ENCODE results near the gene NAV3.
"Not testable (repeated sequence)": the region's sequence is repeated elsewhere in the genome, so short reads cannot be mapped to it uniquely, and the experiment has no call there.

The NAV3 gene

DNA sequence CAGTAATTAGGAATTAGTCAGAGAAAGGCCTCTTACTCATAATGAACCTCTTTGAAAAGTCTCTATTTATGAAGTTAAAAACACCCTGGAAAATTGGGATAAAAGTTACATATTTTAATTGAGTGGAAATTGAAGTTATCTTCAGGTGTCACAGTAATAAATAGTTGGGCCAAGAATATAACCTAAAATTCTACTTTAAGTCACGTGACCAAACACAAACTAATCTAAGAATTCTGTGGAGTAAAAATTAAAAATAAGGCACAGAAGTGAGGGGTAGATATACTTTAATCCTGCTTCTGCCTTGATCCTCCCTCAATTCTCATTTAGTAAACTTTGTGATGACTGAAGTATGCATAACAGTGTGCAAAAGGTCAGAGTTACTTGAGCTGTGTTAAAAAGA, 226.4 kb downstream of the NAV3 start:
- no peak for DNase-seq

DNA sequence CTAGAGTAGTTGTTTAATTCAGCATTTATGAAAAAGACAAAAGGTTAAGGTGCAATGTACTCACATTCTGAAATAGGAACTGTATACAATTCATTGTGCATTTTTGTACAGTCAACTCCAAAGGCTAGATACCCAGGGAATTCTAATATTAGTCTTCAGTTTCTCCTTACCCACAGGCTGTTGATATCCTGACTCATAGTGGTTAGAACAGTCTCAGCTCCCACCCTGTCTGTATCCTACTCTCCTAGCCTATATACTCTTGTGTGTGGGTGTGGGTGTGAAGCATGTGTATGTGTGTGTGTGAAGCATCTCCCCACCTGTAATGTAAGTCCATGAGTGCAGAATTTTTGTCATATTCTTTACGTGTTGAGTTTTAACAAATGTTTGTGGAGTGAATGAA, 229.5 kb downstream of the NAV3 start:
- DNase-seq = no peak

DNA sequence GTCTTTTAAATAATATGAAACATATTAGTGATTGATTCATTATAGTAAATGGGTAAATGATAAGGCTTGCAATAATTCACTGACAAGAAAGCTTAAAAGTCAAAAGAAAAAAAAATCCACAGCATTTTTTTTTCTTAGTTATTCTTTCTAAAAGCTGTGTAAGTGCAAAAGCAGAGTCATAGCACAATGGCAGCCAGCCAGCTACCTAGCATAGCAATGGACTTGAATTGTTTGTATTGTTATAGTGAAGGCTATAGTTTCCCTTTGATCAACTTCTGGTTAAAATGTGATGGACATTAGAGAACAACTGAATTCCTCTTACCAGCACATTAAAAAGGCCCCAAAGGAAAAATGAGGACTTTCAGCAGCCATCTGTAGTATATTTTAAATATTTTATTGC, 232.1 kb downstream of the NAV3 start:
- DNase-seq = no peak

DNA sequence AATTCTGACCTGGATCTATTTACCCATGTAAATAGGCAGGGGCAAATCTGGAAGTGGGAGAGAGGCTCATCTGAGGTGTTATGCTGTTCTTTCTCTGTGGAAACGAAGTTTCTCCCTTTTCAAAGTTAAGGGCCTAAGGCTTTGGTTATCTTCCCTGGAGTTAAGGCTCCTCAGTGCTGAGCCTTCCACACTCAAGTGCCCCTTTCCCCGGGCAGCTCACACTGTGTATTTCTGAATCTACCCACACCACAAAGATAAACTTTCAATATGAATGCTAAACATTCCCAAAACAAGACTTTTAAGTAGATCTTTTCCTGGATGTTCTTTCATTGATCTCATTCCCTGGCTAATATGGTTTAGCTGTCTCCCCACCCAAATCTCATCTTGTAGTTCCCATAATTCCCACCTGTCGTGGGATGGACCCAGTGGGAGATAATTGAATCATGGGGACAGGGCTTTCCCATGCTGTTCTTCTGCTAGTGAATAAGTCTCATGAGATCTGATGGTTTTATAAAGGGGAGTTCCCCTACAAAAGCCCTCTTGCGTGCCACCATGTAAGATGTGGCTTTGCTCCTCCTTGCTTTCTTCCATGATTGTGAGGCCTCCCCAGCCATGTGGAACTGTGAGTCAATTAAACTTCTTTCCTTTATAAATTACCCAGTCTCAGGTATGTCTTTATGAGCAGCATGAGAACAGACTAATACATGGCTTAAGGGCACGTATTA, 251.1 kb downstream of the NAV3 start:
- DNase-seq = no peak

DNA sequence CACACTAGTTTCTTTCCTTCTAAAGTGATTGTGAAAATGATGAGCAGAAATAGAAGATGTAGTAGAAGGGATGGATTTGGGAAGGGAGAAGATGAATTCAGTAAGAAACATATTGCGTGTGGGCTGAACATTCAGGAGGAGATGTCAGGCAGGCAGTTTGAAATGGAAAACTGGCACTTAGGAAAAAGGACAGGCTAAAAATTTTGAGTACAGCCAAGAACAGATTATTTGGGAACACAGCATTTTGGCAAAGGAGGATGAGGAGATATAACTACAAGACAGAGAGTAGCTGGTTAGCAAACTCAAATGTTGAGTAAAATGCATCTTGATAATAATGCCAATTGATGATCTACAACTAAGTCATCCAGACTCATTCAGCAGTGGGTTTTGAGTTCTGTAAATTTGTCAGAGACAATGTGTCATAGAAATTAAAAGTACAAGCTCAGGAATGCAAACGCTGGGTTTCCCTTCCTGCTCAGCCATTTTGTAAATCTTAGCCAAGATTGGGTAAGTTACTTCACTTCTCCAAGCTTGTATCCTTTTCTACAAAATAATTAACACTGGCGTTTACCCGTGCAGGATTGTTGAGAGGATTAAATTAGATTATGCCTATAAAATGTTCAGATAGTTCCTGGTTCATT, 255.0 kb downstream of the NAV3 start:
- DNase-seq = no peak

DNA sequence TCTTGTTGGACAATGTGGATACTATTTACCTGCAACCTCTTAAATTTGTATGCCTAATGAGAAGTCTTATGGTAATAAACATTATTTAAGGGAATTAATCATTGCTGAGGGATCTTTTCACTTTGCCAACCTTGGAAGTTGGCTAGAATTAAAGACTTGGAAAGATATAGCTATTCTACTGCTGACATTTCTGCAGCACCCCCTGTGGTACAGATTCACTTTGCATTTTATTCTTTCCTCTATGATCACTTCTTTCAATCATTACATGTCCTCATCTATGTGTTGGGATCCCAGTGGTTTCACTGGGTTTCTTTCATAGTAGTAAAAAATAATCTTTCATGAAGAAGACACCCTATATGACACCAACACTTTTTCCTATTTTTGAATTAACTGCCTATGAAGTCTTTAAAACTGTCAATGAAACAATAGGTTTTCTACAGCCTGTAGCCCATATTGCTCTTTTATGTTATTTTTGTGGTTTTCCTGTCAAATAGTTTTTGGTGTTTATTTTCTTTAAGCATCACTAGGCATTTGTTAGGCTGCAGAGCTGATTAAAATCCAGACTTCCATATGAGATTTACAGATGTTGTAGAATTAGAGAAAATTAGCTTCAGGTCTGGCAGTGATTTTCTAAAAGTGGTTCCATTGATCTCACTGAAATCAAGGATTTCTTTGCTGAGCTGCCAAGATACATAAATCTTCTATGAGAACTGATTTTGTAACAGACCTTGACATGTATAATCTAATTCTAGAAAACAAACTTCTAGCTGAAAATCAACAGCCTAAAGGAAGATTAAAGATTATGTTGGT, 256.1 kb downstream of the NAV3 start:
- no peak for DNase-seq

DNA sequence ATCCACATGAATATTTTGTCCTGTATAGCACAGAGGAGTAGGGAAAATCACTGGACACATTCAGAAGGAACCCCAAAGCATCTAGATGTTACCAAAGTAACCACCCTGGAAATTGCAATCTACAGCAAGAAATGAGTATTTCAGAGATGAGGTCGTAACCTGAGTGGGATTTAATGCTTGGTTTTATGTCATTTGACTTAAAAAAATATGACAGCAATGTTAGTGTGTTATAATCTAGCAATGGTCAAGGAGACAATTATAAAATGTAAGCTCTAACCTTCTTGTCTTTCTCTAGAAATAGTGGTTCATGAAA, 256.6 kb downstream of the NAV3 start:
- DNase-seq = no peak

DNA sequence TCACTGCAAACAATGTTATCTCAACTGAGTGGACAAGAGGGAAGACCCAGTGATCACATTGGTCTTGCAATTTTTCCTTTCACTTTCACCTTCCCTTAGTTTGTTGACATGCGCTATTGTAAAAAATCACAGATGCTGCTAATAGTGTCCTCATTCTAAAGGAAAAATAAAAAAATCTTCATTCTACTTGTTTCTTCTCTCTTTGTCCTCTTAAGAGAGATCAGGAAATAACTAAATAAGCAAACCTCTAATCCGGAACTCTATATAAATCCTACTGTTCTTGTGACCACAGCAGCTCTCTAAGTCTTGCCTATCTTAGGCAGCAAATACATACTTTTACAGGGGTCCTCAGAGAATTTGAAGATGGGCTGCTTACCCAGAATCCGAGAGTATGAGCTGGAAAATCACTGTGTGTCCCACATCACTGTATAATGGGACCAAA, 257.7 kb downstream of the NAV3 start:
- no peak for DNase-seq

DNA sequence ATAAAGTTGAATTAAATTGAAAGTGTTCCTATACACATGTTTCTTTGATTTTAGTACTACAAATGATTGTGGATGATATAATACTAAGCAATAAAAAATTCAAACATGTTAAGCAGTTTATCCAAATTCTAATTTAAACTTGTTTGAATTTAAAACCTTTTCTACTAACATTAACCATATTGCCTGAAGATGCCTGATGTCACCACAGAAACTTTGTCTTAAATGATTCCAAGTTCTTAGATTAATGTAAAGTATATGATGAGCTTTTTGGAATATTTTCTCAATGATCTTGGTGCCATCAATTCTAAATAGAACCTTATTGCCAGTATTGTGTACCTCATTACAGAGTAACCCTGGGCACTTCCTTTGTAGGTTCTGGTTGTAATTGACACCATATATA, 259.6 kb downstream of the NAV3 start:
- DNase-seq = no peak

DNA sequence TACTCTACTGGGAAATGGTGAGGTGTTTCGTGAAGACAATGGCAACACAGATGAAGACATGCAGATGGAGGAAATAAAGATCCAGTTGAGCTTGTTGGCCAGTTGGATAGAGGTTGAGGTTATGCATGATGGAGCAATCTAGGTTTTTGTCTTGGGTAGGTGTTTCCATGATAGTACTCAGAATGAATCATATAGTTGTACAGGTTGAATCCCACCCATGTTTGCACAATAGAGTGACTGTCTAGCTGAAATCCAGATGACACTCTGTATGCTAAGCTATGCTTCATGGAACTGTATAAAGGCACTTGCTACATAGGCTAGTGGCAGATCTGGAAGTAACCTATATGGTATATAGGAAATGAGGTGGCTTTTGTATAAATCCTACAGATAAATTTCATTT, 264.9 kb downstream of the NAV3 start:
- no peak for DNase-seq

DNA sequence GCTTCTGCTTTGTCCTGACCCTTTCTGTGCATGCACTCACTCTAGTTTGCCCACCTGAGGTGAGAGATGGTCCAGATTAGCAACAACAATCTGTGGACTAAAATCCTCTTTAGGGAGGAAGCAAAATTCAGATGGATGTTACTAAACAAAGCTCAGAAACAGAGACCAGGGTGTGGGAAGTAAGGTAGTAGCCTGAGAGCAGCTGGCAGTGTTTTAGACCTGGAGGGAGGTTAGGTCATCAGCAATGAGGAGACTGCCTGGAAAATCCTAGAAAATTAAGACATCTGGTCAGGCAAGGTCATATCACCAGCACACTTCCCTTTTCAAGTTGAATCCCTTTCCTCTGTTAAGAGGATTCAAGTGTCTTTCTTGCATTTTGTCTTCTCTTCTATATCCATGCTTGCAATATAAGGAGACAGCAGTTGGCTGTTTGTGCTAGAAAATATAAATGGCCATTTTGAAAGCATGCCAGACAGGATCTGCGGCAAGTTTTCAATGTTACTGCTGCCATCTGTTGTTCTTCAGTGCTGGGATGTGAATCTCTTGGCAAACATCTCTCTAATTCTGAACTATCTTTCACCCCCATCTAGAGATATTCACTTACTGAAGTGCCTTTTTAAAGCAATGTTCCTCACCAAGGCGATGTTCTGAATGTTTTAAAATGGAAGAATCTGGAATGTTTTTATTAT, 266.4 kb downstream of the NAV3 start:
- no peak for DNase-seq

DNA sequence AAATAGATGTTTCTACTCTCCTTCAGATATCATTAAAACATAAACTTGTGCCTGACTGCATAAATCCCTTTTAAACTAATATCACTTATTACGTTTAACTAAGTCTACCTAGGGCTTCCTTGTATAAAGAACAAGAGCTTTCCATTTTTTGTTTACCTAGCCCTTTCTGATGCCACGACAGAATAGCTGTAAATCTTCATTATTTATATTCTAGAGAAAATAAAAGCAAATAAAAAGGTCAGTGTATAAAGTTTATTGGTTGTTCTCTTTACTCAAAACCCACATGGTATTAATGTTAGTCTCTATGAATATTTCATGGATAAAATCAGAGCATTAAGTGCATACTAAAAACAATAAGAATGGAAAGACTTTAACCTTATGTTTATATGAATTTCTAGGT, 269.1 kb downstream of the NAV3 start:
- DNase-seq = no peak

DNA sequence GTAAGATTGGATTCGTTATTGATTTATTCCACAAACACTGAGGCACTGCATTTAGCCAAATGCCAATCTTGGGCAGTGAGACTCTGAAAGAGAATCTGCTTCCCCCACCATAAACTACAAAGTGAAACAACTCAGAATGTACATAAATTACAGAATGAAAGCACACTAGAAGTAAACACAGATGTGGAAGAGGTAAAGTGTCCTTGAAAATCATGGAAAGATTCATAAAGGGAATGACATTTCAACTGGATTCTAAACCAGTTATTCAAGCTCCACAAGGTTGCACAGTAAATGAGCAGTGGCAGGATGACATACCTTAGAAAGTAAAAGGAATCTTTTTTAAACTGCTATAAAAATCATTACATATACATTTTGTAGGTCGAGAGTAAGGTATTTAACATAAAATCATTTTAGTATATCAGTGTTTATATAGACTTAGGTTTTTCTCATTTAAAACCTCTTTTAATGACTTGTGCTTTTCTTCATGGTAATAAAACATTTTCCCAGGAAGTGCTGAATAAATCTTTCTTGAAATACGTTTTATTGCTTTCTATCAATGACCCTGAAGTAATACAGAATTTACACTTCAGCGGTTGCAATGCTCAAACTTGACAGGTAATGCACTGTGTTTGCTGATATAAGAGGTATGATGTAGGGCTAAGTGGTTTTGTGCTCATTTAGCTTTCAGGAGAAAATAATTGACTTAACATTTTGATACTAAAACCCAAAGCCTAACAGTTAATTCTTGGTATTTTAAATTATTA, 270.6 kb downstream of the NAV3 start:
- no peak for DNase-seq

DNA sequence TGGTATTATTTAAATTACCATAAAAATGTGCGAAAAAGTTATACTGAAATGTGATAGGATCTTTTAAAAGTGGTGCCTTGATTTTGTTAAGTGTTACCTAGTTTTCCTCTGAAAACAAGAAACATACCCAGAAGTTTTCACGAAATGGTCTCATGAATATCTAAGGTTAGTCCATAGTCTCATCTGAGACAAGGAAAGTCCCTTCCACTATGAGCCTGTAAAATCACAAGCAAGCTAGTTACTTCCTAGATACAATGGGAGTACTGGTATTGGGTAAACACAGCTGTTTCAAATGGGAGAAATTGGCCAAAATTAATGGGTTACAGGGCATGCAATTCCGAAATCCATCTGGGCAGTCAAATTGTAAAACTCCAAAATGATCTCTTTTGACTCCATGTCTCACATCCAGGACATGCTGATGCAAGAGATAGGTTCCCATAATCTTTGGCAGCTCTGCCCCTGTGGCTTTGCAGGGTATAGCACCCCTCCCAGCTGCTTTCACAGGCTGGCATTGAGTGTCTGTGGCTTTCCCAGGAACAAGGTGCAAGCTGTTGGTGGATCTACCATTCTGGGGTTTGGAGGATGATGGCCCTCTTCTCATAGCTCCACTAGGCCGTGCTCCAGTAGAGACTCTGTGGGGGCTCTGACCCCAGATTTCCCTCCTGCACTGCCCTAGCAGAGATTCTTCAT, 271.4 kb downstream of the NAV3 start:
- no peak for DNase-seq

DNA sequence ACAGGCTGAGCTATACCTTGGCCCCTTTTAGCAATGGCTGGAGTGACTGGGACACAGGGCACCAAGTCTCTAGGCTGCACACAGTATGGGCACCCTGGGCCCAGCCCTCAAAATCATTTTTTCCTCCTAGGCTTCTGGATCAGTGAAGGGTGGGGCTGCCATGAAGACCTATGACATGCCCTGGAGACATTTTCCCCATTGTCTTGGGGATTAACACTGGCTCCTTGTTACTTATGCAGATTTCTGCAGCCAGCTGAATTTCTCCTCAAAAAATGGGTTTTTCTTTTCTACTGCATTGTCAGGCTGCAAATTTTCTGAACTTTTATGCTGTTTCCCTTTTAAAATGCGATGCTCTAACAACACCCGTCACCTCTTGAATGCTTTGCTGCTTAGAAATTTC, 272.1 kb downstream of the NAV3 start:
- not testable (repeated sequence) for DNase-seq

DNA sequence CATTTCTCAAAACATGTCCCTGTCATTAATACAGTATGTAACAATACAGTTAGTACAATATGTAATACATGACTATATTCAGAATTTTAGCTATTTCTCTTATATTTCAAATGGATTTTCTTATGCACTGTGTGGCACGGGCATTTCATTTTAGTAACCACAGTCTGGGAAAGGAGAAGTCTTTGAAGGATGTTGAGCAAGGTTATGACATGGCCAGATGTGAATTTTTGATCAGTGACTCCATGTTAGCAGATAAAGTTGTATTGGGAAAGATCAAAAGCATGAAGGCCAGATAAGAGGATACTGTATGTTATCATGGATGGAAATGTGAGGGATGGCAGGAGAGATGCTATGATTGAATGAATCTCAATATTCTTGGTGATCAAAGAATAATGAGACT, 285.2 kb downstream of the NAV3 start:
- no peak for DNase-seq

DNA sequence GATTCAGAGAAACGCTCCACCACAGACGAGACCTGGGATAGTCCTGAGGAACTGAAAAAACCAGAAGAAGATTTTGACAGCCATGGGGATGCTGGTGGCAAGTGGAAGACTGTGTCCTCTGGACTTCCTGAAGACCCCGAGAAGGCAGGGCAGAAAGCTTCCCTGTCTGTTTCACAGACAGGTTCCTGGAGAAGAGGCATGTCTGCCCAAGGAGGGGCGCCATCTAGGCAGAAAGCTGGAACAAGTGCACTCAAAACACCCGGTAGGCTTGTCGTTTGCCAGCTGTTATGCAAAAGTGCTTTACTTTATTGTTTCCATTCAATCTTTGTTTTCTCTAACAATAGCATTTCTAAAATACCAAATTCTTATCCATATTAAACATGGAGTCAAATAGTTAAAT, 287.3 kb downstream of the NAV3 start:
- DNase-seq = no peak

DNA sequence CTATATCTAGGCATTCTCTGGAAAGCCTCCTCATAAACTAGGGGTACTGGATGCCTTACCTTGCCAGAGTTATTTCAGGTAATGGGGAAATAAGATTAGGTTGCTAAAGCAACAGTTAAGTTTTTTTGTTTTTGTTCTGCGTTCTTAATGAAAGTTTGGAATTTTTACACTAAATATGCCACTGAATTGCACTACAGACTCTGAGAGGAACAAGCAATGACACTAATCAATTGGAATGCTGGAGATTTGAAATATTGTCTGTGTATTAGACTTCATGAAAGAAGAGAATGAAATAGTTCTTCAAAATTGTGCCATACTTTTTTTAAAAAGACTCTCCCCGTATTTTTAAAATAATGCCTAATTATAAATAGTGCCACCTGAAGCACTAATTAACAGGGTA, 287.8 kb downstream of the NAV3 start:
- DNase-seq = no peak

DNA sequence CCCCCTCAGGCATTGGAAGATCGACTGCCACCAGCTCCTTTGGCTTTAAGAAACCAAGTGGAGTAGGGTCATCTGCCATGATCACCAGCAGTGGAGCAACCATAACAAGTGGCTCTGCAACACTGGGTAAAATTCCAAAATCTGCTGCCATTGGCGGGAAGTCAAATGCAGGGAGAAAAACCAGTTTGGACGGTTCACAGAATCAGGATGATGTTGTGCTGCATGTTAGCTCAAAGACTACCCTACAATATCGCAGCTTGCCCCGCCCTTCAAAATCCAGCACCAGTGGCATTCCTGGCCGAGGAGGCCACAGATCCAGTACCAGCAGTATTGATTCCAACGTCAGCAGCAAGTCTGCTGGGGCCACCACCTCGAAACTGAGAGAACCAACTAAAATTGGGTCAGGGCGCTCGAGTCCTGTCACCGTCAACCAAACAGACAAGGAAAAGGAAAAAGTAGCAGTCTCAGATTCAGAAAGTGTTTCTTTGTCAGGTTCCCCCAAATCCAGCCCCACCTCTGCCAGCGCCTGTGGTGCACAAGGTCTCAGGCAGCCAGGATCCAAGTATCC, 288.7 kb downstream of the NAV3 start:
- DNase-seq = no peak

DNA sequence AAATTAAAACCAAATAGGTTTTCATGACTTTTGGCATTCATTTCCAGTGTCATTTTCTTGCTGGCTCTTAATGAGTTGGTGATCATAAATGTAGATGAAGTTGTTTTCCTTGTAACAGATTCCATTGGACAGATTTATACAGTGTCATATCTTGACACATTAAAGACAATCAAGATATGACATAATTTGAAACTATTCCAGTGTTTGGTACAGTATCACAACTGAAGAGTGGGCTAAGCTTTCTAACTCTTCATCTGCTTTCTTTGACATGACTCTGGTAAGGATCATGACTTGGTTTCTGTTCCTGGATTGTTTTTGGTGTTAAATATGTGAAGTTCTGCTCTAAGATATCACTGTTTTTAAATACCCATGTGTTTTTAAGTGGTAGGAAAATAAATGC, 289.6 kb downstream of the NAV3 start:
- no peak for DNase-seq

DNA sequence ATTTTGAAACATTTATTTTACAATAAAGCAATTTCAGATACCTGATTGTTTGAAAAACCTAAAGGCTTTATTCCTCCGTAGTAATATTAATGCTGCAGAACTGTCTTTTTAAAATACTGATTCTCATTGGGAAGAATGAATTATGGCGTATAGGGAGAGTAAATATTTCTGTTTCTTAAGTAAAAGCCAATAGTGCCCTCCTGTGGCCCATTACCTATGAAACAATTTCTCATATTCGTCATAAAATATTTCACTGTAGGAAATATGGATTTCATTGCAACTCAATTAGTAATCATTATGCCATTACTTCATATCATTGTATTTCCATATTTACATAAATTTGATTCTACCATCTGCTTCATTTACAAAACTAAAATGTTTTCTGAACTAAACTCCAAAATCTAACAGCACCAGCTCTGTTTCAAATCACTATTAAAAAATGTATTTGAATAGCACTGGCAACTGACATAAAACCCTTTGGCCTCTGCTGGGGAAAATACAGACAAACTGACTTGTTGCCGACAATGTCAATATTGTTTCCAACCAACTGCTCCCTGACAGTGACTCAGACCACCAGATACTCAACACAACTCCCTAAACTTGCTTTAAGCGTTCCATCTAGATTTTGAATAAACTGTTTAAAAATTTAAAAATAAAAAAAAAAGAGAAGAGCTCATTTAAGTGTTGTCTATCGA, 290.3 kb downstream of the NAV3 start:
- no peak for DNase-seq
